Measurements from ENCODE around the gene DNER. TPM values are rescaled to one million over a fixed set of nuclear protein-coding genes. Genes with fewer than 3 reads are reported as not detected.

DNER gene
- total RNA-seq, 1 experiment from 2014 or later: 2.9 TPM

DNA sequence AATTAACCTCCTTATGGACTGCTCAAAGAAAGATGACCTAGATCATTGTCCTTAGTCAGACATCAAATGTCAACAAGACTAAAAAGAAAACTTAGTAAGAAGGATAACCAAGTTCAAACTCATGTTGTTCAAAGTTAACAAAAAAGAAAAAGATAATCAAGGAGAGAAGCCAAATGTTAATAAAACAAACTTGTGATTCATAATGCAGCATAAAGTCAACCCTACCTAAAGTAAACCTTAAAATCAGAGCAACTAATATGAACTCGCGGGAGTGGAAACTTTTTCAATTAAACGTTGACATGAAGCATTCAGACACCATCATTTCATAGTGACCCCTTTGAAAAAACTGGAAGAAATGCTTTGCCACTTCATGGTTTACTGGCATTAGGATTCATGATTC, 52.9 kb downstream of the DNER start:
- H3K4me3 ChIP-seq (replicated peaks in 1 of 2; ENCODE audit: low read depth in 1 of 2, low read length in 2 of 2): no peak overlapping the region
- intact Hi-C loops (cut with micrococcal nuclease): no loop called here
- no TSS peak for BruUV-seq (replicated peaks)
- H3K4me1 ChIP-seq (ENCODE audit: control insufficient read depth in 1 of 2, insufficient read depth in 2 of 2, low read length in 2 of 2): peaks cover 0 to 6% of the 10 kb centered on the region in 2 experiments; a peak in 2 of 4 replicates
- no peak overlapping the region for H2AFZ ChIP-seq (ENCODE audit: low read depth, low read length, poor library complexity, severe bottlenecking)
- H4K20me1 ChIP-seq (ENCODE audit: insufficient read depth): no peaks in the 10 kb centered on the region
- no peak overlapping the region for H3K27ac ChIP-seq (ENCODE audit: low read depth, low read length)
- CTCF ChIA-PET: no interaction called here
- H3K9me3 ChIP-seq (ENCODE audit: control insufficient read depth in 1 of 2, insufficient read depth in 1 of 2, low read depth in 1 of 2, low read length in 2 of 2): no peaks in the 10 kb centered on the region
- RAD21 ChIA-PET (ENCODE audit: low non-redundant PET in 1 of 2, low total read pairs in 2 of 2, uncharacterized antibody in 2 of 2, unreplicated experiment in 2 of 2): no interaction called here
- no peaks in the 10 kb centered on the region for H3K9me2 ChIP-seq (ENCODE audit: insufficient read depth)
- no peak for DNase-seq (ENCODE audit: low read depth, low spot score)
- POLR2A ChIA-PET: no interaction called here
- H3K9ac ChIP-seq (ENCODE audit: low read length): no peak overlapping the region
- no peaks in the 10 kb centered on the region for H3K36me3 ChIP-seq (ENCODE audit: control insufficient read depth in 1 of 2, insufficient read depth in 2 of 2, low read length in 2 of 2)
- no peak for ATAC-seq
- no peaks in the 10 kb centered on the region for H3K79me2 ChIP-seq (ENCODE audit: insufficient read depth, low read length)
- no peak for TF ChIP-seq ZNF274 (IDR thresholded peaks at IDR 0.05; ENCODE audit: low read depth, low read length)
- no peak for TF ChIP-seq MAX (IDR thresholded peaks at IDR 0.05)
- TF ChIP-seq, protein P1, sequence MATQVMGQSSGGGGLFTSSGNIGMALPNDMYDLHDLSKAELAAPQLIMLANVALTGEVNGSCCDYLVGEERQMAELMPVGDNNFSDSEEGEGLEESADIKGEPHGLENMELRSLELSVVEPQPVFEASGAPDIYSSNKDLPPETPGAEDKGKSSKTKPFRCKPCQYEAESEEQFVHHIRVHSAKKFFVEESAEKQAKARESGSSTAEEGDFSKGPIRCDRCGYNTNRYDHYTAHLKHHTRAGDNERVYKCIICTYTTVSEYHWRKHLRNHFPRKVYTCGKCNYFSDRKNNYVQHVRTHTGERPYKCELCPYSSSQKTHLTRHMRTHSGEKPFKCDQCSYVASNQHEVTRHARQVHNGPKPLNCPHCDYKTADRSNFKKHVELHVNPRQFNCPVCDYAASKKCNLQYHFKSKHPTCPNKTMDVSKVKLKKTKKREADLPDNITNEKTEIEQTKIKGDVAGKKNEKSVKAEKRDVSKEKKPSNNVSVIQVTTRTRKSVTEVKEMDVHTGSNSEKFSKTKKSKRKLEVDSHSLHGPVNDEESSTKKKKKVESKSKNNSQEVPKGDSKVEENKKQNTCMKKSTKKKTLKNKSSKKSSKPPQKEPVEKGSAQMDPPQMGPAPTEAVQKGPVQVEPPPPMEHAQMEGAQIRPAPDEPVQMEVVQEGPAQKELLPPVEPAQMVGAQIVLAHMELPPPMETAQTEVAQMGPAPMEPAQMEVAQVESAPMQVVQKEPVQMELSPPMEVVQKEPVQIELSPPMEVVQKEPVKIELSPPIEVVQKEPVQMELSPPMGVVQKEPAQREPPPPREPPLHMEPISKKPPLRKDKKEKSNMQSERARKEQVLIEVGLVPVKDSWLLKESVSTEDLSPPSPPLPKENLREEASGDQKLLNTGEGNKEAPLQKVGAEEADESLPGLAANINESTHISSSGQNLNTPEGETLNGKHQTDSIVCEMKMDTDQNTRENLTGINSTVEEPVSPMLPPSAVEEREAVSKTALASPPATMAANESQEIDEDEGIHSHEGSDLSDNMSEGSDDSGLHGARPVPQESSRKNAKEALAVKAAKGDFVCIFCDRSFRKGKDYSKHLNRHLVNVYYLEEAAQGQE (IDR thresholded peaks at IDR 0.05; ENCODE audit: low read depth): no peak
- no peak for TF ChIP-seq POLR2AphosphoS5 (IDR thresholded peaks at IDR 0.05; ENCODE audit: low read depth, low read length)
- no peak for TF ChIP-seq POLR2A (IDR thresholded peaks at IDR 0.05; ENCODE audit: borderline replicate concordance, extremely low read depth, insufficient read depth, insufficient read length)
- TF ChIP-seq CTCF (IDR thresholded peaks at IDR 0.05 in 2 of 3, conservative IDR thresholded peaks at IDR 0.05 in 1 of 3; ENCODE audit: borderline replicate concordance in 1 of 3, insufficient read depth in 1 of 3, low read depth in 2 of 3, low read length in 2 of 3): no peak
- no peak for TF ChIP-seq CEBPB (IDR thresholded peaks at IDR 0.05; ENCODE audit: low read depth)
- no peak for TF ChIP-seq ZFX (IDR thresholded peaks at IDR 0.05)
- peak overlapping the region; percentile 16; the same call in 1 of the 2 replicates for H3K4me2 ChIP-seq (ENCODE audit: low read length)
- H3K27me3 ChIP-seq (ENCODE audit: insufficient read depth, low read length): no peaks in the 10 kb centered on the region

All from HCT116 (cell line).